GM19238 (cell line): ENCODE results near the gene COL4A1.

Experiments
- DNase-seq: peaks from one replicate; pipeline ENCODE4 v3.0.0; 2011; ENCODE audit warnings: low spot score; ENCODE audit not compliant: insufficient read length

The COL4A1 gene

GRCh38 chr13:110170020-110170790 lies 136.8 kb downstream of the COL4A1 start:
- DNase-seq, result no peak

GRCh38 chr13:110168999-110169933 lies 137.7 kb downstream of the COL4A1 start:
- no peak for DNase-seq

GRCh38 chr13:110166598-110166997 lies 140.4 kb downstream of the COL4A1 start:
- DNase-seq, result no peak

- no peak for DNase-seq
Measured at GRCh38 chr13:110164706-110165105, 142.3 kb downstream of the COL4A1 start.

GRCh38 chr13:110162866-110163658 lies 143.9 kb downstream of the COL4A1 start:
- DNase-seq, result no peak

- DNase-seq, result no peak
Measured at GRCh38 chr13:110162053-110162452, 144.9 kb downstream of the COL4A1 start.

GRCh38 chr13:110161112-110161882 lies 145.7 kb downstream of the COL4A1 start:
- no peak for DNase-seq

- no peak for DNase-seq
Measured at GRCh38 chr13:110158226-110158625, 148.7 kb downstream of the COL4A1 start.

GRCh38 chr13:110157718-110158117 lies 149.2 kb downstream of the COL4A1 start:
- DNase-seq, result no peak

GRCh38 chr13:110156301-110157049 lies 150.5 kb downstream of the COL4A1 start:
- DNase-seq, result no peak

- no peak for DNase-seq
Measured at GRCh38 chr13:110155072-110155471, 151.9 kb downstream of the COL4A1 start.

GRCh38 chr13:110154410-110154933 lies 152.5 kb downstream of the COL4A1 start:
- no peak for DNase-seq

- no peak for DNase-seq
Measured at GRCh38 chr13:110152351-110152750, 154.6 kb downstream of the COL4A1 start.

- no peak for DNase-seq
Measured at GRCh38 chr13:110151462-110151861, 155.5 kb downstream of the COL4A1 start.

- DNase-seq, result no peak
Measured at GRCh38 chr13:110150384-110151101, 156.4 kb downstream of the COL4A1 start.

- no peak for DNase-seq
Measured at GRCh38 chr13:110149036-110149435, 157.9 kb downstream of the COL4A1 start.

GRCh38 chr13:110140099-110140498 lies 166.9 kb downstream of the COL4A1 start:
- no peak for DNase-seq

GRCh38 chr13:110138700-110139036 lies 168.3 kb downstream of the COL4A1 start:
- DNase-seq, result no peak

GRCh38 chr13:110138010-110138699 lies 168.8 kb downstream of the COL4A1 start:
- peak; percentile 26 for DNase-seq
